Esophagus squamous epithelium (tissue), 5 donors: ENCODE results near the gene SPEF2. TPM values are rescaled to one million over a fixed set of nuclear protein-coding genes. Genes with fewer than 3 reads are reported as not detected.

Experiments
- DNase-seq: peaks from one replicate; lab custom pipeline; 2025; lab: John Stamatoyannopoulos, UW
- H3K27ac ChIP-seq, 4 donors: fragments of 200-600 bp; sonication (generic); one replicate each; pipeline ENCODE4 v1.5.1; 2016 to 2019; ENCODE audit warnings: mild to moderate bottlenecking in 1 of 4
- H3K27me3 ChIP-seq, 4 donors: fragments of 200-600 bp; sonication (generic); 1 replicate in 3 of 4; 2 replicates in 1 of 4; pipeline versions ENCODE4 v1.5.1 to v1.6.0; 2017 to 2021; ENCODE audit warnings: antibody characterized with exemption in 1 of 4
- H3K36me3 ChIP-seq, 3 donors: fragments of 200-600 bp; sonication (generic); one replicate each; pipeline ENCODE4 v1.5.1; 2016 to 2019
- H3K4me1 ChIP-seq, 3 donors: fragments of 200-600 bp; sonication (generic); one replicate each; pipeline ENCODE4 v1.5.1; 2017 to 2019
- H3K4me3 ChIP-seq, 4 donors: fragments of 200-600 bp; sonication (generic); 1 replicate in 3 of 4; 2 replicates in 1 of 4; pipeline ENCODE4 v1.5.1; 2016 to 2019; ENCODE audit warnings: mild to moderate bottlenecking in 2 of 4, moderate library complexity in 1 of 4
- H3K9me3 ChIP-seq, 3 donors: fragments of 200-600 bp; sonication (generic); one replicate each; pipeline ENCODE4 v1.5.1; 2016 to 2019
- CTCF ChIP-seq, 6 experiments: fragments of 450-650 bp in 4 of 6; fragments of 200-600 bp in 2 of 6; sonication (generic) in 2 of 6; IDR thresholded peaks; one replicate each; pipeline ENCODE4 v1.5.1; 2016 to 2019; ENCODE audit warnings: antibody characterized with exemption in 6 of 6, mild to moderate bottlenecking in 4 of 6, moderate library complexity in 4 of 6
- POLR2A ChIP-seq, 4 donors: fragments of 450-650 bp; IDR thresholded peaks; one replicate each; pipeline ENCODE4 v1.6.1; 2017; ENCODE audit warnings: antibody characterized with exemption in 4 of 4, mild to moderate bottlenecking in 4 of 4, moderate library complexity in 3 of 4
- WGBS, 2 donors: methylation state at CpG; one replicate each; pipeline ENCODE4 v1.1.5; 2018; 5-methylcytosine and 5-hydroxymethylcytosine counted together
- intact Hi-C: fragments of 100-400 bp; cut with DNase I; formaldehyde crosslinking; loops from one replicate; pipeline ENCODE4 v1.15.0; 2022
- total RNA-seq, 4 donors: library from RNA; depleted of rRNA; stranded (reverse); fragments of >200 nt; gene quantifications; one replicate each; pipeline ENCODE4 v1.1.0, GENCODE V29; 2016
- donor health status: DM: yes; HTN: yes; CAD: no.

SPEF2 gene
- 1 to 10 TPM; 1.2 to 6.1 (median 3.0) TPM for total RNA-seq

GRCh38 chr5:35617435-35618303, at the start of gene SPEF2:
SPEF2 (plus strand) TSS chr5:35617863; CDS start chr5:35617998, 135 bp downstream.
- intact Hi-C loops = loop anchor here (10.0 kb wide), 1 partner anchor 307 kb away; no protein-coding TSS in a partner anchor
- 9 to 11% methylated on average over 24 to 27 of the region's 55 CpGs for WGBS, 2 donors
- H3K27me3 ChIP-seq = no peaks in the 10 kb centered on the region
- peak within 1 kb of the TSS in 3 of 4 donors; percentile 29 to 65 (median 46) for H3K27ac ChIP-seq
- TF ChIP-seq CTCF (IDR thresholded peaks at IDR 0.05) (peak; percentile 61 to 74 (median 66)), POLR2A (IDR thresholded peaks at IDR 0.05) (no peak)
- peak within 1 kb of the TSS; percentile 48 to 84 (median 70) for H3K4me3 ChIP-seq
- no peaks in the 10 kb centered on the region for H3K9me3 ChIP-seq
- peak; percentile 10 for DNase-seq
- H3K36me3 ChIP-seq = no peaks in the 10 kb centered on the region
- peaks cover 4 to 18% (median 7%) of the 10 kb centered on the region in 3 donors for H3K4me1 ChIP-seq

- intact Hi-C loops = no loop called here
Observed at GRCh38 chr5:35575578-35575977, 42.1 kb upstream of the SPEF2 start.

GRCh38 chr5:35587419-35587818, 30.2 kb upstream of the SPEF2 start:
- H3K4me3 ChIP-seq = no peak overlapping the region
- no peak overlapping the region for H3K27ac ChIP-seq
- intact Hi-C loops = no loop called here
- no peaks in the 10 kb centered on the region for H3K9me3 ChIP-seq
- 40 to 42% methylated on average over 2 of the region's 2 CpGs for WGBS, 2 donors
- DNase-seq = no peak
- no peaks in the 10 kb centered on the region for H3K4me1 ChIP-seq
- H3K36me3 ChIP-seq = no peaks in the 10 kb centered on the region
- peaks cover 0 to 3% (median 0%) of the 10 kb centered on the region in 4 donors for H3K27me3 ChIP-seq
- TF ChIP-seq CTCF (IDR thresholded peaks at IDR 0.05) (no peak), POLR2A (IDR thresholded peaks at IDR 0.05) (no peak)

More at GRCh38 chr5:35575578-35575977, 42.1 kb upstream of the SPEF2 start:
- Histone ChIP-seq H3K4me1 (no peaks in the 10 kb centered on the region), H3K9me3 (no peaks in the 10 kb centered on the region), H3K36me3 (no peaks in the 10 kb centered on the region), H3K27me3 (no peaks in the 10 kb centered on the region), H3K27ac (no peak overlapping the region), H3K4me3 (no peak overlapping the region)
- TF ChIP-seq POLR2A (IDR thresholded peaks at IDR 0.05) (no peak), CTCF (IDR thresholded peaks at IDR 0.05) (no peak)
- DNase-seq = no peak
- WGBS, 2 donors = 48 to 54% methylated on average over 1 of the region's 1 CpG

- intact Hi-C loops = no loop called here
- no peak overlapping the region for H3K4me3 ChIP-seq
- no peak overlapping the region for H3K27ac ChIP-seq
- H3K9me3 ChIP-seq = no peaks in the 10 kb centered on the region
- TF ChIP-seq CTCF (IDR thresholded peaks at IDR 0.05) (no peak), POLR2A (IDR thresholded peaks at IDR 0.05) (no peak)
- no peaks in the 10 kb centered on the region for H3K36me3 ChIP-seq
- 40 to 41% methylated on average over 1 of the region's 1 CpG for WGBS, 2 donors
- no peak for DNase-seq
- H3K4me1 ChIP-seq = no peaks in the 10 kb centered on the region
- H3K27me3 ChIP-seq = peaks cover 0 to 3% (median 0%) of the 10 kb centered on the region in 4 donors
Observed at GRCh38 chr5:35593338-35593737, 24.3 kb upstream of the SPEF2 start.

GRCh38 chr5:35598707-35599370, 18.8 kb upstream of the SPEF2 start:
- Histone ChIP-seq H3K9me3 (no peaks in the 10 kb centered on the region), H3K36me3 (no peaks in the 10 kb centered on the region), H3K27ac (no peak overlapping the region), H3K27me3 (peaks cover 0 to 11% (median 0%) of the 10 kb centered on the region in 4 donors), H3K4me1 (no peaks in the 10 kb centered on the region), H3K4me3 (no peak overlapping the region)
- 85 to 87% methylated on average over 2 of the region's 2 CpGs for WGBS, 2 donors
- intact Hi-C loops = no loop called here
- no peak for DNase-seq
- no peak for TF ChIP-seq POLR2A (IDR thresholded peaks at IDR 0.05)
- peak in 2 of 6 experiments; percentile 6 to 23 for TF ChIP-seq CTCF (IDR thresholded peaks at IDR 0.05)
